Kidney tubule cell (primary cell): ENCODE measurements around the gene BTBD7.
"Not testable (repeated sequence)": the region's sequence is repeated elsewhere in the genome, so short reads cannot be mapped to it uniquely, and the experiment has no call there.

Experiments used
- DNase-seq: peaks from one replicate; pipeline ENCODE4 v3.0.0-alpha.2; 2018; ENCODE audit warnings: low spot score

Gene BTBD7

DNA sequence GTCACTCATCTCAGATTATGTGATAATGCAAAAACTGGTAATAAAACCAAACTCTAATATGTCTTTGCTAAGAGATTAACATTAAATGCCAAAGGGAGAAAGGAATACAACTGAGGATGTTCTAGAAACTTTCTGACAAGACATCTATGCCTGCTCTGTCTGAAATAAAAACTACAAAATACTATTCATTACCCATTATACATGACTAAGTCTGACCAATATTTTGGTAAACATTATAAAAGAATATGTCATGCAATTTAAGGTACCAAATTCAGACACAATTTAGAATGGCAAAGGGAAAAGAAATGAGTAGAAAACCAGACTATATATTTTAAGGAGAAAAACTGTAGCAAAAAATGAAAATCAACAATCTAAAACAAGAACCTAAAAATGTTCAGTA lies 86.3 kb downstream of the BTBD7 start:
- no peak for DNase-seq

DNA sequence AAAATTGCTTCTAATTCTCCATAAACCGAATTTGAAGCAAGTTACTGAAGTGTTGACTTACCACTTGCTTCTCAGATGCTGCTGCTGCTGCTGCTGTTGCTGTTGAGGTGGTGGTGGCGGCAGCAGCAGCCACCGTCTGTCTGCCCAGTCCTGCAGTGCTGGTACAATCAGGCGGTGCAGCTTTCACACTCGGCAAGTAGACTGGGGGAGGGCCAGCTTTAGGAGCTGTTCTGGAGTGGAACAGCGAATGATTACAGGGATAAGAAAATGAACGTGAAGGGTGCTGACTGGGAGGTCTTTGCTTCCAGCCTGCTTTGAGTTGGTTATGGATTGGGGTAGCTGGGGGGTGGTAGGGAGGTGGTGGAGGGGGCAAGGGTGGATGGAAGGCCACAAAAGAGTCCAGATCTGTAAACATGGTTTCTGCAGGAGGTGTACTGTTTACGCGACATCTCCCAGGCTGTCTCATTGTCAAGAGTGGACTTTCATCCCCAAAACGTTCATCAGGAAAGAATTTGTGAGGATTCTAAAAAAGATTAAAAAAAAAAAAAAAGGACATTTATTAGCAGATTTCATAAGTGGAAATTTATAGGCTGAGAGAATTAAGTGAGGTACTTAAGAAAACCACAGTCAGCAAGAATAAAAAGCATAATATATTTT lies 86.9 kb downstream of the BTBD7 start:
- no peak for DNase-seq

DNA sequence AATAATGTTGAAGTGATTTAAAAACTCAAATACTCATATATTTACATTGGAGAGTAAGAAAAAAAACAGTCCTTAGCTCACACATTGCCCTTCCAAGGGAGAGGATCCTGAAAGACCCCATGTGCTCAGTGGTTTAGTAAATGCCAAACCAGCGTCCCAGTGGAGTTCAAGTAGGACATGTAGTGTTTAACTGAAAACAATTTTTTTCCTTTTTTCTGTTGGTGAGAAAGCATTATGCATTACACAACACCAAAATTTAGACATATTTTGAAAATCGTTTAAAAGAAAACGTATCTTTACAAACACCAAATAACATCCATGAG lies 92.2 kb downstream of the BTBD7 start:
- DNase-seq, result no peak

DNA sequence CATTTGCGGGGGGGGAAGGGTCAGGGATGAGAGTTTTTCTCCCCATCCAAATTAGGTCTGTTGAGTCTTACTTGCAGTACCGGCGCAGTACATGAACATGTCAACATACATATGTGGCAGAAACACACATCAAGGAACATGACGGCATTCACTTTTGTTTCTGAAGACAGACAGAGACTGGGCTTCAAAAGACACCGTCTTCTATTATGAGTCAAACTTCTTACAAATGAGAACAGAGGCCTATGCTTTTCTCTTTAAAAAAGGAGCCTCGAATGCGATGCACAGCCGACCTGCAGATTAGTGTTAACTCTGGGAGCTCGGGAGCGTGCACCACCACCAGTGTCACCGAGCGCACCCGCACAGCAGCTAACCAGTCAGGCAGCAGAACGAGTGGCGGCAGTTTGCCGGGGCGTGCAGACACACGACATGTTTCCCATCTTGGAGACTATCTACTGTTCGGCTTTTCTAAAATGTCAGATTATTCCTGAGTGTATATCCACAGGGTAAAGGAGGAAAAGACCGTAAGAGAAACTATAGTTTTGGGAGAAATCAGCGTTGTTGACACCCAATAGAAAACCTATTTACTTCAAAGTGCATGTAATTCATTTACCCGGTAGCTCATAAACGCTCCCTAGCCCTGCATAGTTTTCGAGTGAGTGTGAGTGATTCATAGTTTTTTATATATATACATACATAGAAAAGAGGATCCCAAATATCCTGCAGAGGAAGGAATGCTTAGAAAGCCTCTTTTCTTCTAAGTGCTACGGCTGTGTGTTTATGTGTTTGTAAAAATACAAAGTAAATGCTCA lies 92.8 kb downstream of the BTBD7 start:
- DNase-seq, result peak; percentile 80

DNA sequence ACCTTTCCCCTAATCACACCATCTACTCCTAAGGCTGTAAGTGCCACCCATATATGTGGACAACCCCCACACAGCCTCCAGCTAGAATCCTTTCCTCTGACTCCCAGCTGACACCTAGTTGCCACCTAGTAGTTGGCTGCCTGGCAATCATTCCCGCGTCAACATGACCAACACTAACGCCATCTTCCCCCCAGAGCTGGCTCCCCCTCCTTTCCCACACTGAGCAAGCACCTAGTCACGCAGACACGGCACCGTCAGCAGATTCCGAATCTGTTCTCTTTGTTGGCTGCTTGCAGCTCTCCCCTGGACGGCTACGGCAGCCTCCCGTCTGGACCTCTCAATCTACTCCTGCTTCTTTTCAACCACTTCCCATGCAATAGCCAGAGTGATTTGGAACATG lies 98.0 kb downstream of the BTBD7 start:
- peak; percentile 96 for DNase-seq

DNA sequence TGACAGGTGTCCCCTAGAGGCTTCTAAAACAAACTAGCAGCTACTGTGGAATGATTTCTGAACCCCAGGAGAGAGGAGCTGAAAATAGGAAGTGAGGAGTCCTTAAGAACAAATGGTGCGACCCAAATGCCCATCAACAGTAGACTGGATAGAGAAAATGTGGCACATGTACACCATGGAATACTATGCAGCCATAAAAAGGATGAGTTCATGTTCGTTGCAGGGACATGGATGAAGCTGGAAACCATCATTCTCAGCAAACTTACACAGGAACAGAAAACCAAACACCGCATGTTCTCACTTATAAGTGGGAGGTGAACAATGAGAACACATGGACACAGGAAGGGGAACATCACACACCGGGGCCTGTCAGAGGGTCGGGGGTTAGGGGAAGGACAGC lies 99.8 kb downstream of the BTBD7 start:
- DNase-seq, result not testable (repeated sequence)

DNA sequence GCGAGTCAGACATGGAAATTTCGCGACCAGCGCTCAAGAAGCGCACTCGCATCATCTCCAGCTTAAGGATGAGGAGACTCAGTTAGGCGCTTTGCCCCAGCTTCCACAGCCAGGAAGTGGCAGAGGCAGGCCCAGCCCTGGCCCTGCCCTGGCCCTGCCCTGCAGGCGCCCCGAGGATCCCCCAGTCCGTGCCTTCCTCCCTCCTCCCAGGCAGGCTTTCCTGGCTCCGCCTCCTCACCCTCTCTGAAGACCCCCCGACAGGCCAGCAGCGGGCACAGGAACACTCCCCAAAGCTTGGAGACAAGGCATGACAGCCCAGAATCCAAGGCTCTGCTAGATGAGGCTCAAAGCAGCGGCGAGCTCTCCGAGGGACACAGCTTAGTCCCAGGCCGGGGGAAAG lies 100.7 kb downstream of the BTBD7 start:
- DNase-seq, result no peak

DNA sequence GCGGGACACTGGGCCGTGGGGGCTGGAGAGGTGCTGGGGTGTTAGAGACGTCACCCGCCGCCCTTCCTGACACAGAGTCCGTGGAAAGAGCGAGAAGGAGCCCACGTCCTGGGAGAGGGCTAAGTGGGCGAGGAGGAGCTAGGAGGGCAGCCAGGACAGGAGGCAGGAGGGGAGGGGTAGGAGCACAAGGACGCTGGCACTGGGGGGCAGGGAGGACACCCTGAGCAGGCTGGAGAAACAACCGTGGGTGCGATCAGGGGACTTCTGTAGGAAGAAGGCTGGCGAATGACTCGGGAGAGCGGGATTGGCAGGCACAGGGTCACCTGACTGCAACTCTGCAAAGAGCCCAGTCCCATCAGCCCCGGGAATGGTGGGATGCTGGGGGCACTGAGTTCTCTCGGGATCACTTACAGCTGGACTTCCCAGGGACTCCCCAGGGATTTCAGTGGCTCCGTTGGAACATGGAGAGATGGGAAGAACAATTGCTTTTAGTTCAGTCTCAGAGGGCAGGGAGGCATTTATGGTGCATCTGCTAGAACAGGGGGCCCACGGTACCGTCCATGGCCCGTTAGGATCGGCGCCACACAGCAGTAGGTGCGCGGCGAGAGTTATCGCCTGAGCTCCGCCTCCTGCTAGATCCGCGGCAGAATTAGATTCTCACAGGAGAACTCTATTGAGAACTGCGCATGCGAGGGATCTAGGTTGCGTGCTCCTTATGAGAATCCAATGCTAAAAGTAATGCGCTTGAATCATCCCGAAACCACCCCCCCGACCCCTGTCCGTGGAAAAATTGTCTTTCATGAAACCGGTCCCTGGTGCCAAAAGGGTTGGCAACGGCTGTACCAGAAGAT lies 101.5 kb downstream of the BTBD7 start:
- DNase-seq, result peak; percentile 61

DNA sequence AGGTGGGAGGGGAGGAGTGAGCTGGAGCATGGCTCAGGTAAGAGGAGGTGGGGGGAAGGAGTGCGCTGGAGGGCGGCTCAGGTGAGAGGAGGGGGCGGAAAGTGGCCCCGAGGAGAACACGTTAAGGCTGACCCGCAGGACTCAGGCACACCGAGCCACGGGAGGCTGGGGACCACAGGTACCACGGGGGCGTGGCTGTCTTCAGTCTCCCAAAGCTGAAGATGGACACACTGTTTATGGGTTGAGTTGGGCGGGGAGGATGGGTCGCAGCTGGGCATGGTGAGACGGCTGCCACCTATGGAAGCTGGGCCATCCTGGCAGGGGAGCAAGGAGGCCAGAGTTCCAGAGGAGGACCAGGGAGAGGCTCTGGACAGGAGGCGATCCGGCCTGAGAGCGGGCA lies 102.3 kb downstream of the BTBD7 start:
- no peak for DNase-seq

DNA sequence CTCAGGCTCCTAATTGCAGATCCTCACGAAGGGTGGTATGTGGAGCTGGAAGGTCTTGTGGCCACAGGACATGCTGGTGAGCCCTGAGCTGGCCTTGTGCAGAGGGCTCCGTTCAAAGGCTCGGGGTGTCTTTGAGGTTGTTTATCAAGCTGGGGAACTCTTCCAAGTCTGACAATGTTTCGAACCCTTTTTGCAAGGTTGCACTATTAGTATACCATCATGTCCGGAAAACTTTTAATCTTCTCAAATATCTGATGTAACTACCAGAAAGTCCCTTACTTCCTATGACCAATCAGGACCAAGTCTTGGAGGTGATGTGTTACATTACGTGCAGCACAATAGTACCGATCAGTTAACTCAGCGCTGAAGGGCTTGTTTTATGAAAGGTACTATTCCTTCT lies 104.3 kb downstream of the BTBD7 start:
- DNase-seq, result no peak

DNA sequence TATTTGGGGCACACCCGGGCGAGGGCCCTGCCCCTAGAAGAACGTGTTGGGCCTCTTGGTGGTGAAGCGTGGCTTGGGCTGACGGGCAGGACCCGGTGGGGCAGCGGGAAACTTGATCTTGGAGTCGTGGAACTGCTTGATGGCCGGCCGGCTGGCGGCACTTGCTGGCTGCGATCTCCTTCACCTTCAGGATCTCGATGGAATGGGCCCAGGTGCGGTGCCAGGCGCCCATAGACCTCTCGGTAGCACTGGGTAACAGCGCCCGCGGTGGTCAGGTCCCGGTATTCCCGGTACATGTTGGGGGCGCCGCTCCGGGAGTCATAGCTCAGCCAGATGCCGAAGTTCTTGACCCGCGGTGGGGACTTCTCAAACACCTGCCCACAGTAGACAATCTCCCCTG lies 109.3 kb downstream of the BTBD7 start:
- no peak for DNase-seq

DNA sequence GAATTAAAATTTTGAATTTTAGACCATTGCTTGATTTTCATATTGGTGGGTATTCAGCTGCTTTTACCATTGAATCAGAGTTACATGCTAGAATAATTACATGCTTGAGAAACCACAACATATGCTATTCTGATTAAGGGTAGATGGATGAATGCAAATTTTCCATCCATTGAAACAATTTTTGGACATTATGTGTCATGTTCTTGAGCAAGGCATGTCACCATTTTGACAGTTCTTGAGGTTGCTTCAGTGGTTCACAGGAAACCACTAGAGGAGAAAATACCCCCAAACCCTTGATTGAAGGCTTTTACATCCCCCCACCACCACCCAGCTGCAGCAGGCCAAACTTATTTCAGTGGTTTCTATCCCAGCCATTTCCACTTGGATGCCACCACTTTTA lies 112.3 kb downstream of the BTBD7 start:
- DNase-seq, result no peak

DNA sequence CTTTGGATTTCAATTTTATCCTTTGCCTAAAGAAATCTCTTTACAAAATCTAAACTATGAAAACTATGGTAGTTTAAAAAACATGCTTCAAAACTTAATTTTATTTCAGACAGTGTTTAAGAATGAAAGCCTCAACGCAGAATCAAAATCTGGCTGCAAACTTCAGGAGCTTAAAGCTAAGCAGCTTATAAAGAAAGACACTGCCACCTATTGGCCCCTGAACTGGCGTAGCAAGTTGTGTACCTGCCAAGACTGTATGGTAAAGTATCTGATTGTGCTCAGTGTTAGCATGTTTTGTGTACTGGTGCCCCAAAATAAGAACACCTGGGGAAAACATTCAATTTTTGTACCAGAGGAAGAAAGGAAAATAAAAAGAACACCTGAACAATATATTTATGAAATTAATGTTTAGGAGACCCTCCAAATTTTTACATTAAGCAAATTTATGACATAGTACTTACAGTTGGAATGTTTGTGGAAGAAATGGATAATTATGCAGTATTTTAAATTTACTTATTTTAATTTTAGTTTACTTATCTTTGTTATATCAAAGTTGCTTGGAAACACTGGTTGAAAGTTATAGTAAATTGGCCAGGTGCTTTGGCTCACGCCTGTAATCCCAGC lies 113.6 kb downstream of the BTBD7 start:
- DNase-seq, result peak; percentile 67

DNA sequence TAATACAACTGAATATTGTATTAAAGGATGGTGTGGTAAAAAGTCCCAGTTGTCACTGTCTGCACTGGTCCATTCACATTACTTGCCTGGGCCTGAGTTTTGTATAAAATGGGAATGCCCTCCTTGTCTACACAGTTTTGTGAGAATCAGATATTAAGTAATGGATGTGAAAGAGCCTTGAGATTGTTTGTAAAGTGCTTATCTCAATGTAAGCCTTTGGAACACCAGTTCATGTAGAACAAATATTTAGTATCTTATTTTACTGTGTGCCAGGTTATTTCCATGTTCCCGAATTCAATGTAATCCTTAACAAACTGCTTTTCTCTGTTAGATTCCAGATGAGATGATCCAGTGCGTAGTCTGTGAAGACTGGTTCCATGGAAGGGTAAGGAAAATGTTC lies 118.2 kb downstream of the BTBD7 start:
- no peak for DNase-seq

DNA sequence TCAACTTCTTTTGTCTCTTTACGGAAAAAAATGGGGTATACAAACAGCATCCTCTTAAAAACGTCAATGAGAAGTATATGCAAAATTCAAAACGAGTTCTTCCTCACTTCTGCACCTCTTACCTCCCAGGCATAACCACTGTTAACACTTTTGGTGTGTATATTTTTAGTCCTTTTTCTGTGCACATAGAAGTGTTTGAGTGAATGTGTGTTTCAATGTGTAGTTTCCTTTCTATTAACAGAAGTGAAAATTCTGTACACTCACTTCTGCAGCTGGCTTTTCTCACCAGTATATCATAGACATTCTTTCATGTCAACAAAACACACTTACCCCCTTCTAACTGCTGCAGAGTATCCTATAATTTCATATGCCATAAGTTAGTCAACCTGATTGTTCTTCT lies 120.4 kb downstream of the BTBD7 start:
- DNase-seq, result no peak

DNA sequence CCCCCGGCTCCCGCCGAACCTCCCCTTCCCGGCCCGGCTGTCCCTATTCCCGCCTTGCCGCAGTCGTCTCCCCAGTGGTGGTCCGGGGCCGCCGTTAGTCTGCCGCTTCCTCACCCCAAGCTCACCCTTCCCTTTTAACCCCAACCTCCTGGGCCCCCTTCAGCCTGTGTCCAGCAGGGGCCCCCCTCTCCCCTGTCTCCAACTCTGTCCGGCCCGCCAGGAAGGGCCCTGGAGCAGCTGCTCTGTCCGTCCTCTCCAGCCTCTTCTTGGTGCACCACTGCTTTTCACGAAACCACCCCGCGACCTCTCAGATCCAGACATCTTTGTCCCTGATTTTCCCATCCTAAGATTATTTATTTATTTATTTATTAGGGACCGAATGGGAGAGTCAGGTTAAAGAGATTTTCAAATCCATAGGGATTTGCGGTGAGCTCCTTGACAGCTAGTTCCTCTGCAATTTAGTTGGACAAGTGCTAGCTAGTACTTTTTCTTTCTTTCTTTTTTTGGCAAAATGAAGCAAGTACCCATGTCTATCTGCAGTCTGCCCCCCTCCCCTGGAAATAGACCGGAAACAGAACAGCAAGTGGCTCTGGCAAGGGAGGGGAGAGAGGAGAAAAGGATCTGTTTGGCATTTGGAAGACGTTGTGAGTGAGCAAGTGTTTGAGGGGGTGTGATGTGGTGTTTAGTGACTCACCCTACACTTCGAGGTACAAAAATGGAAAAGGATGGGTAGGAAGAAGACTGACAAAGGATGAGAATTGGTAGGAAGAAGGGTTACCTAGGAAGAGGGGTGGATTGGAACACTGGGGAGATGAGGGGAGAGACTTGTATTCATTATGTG lies 125.1 kb downstream of the BTBD7 start:
- DNase-seq, result peak; percentile 61

DNA sequence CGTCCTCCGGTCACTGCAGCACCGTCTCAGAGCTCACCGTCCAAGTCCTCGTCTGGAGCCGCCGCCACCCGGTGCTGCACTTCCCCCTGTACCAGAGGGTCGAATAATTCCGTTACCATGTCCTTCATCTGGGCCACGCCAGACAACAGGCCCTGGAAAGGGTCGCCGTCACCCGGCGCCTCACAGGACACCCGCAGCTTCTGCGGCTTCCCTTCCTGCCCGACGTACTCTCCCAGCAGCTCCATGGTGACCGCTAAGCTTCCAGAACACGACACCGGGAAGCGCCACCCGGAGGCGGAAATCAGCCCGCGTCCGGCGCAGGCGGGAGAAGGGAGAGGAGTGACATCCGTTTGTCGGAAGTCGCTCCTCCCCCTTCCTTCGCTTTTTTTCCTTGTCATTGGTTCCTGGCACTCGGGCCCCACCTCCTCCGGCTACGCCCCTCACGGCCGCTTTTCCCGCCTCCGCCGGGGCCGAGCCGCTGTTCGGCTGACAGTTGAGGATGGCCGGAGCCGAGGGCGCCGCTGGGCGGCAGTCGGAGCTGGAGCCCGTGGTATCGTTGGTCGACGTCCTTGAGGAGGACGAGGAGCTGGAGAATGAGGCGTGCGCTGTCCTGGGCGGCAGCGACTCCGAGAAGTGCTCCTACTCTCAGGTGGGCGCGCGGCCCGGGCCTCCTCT lies 125.9 kb downstream of the BTBD7 start, which contains the start of the genes GON7 and UBR7:
Gene GON7 (minus strand): TSS at position 273 of the 675 bp plus-strand sequence. CDS start 28 bp downstream, at position 245.
Gene UBR7 (plus strand): TSS at position 464 of the 675 bp plus-strand sequence. CDS start 36 bp downstream, at position 500.
- peak; percentile 98 for DNase-seq

DNA sequence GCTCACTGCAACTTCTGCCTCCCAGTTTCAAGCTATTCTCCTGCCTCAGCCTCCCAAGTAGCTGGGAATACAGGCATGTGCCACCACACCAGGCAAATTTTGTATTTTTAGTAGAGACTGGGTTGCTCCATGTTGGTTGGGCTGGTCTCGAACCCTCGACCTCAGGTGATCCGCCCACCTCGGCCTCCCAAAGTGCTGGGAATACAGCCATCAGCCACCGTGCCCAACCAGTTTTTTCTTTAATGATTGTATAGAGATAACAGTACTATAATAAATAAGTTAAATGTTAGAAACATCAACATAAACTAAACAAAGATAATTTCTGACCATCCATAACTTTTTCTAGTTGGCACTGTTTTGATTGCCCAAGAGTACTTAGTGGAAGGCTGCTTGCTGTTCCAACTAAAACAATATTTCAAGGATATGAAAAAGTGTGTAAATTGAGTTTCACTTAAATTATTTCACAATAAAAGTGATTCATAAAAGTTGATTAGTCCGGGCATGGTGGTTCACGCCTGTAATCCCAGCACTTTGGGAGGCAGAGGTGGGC lies 131.6 kb downstream of the BTBD7 start:
- DNase-seq, result no peak

DNA sequence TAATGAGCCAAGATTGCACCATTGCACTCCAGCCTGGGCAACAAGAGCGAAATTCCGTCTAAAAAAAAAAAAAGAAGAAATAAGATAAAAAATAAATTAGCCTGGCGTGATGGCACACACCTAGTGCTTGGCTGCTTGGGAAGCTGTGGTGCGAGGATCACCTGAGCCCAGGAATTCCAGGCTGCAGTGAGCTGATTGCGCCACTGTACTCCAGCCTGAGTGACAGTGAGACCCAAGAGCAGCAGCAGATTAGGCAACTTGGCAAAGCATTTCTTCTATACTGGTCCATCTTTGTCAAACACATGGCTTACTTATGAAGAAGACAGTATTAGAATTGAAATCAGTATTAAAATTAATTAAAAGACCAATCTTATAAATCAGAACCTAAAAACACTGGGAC lies 132.3 kb downstream of the BTBD7 start:
- DNase-seq, result no peak

DNA sequence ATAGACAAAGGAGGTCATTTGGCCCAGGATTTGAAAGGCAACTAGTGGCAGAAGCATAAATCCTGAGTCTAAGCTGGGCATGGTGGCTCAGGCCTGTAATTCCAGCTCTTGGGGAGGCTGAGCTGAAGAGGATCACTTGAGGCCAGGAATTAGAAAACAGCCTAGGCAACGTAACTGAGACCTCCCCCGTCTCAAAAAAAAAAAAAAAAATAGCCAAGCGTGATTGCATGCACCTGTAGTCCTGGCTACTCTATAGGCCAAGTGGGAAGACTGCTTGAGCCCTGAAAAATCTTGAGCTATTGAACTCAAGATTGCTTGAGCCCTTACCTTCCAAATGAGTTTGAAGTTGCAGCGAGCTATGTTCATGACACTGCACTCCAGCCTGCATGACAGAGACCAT lies 133.8 kb downstream of the BTBD7 start:
- no peak for DNase-seq
